GM18511 (cell line): ENCODE results near the gene MTHFSD.

Experiments used
- ATAC-seq: cut with Tn5 transposase; IDR thresholded peaks from one replicate; pipeline ENCODE4 v1.9.1; 2021; ENCODE audit warnings: mild to moderate bottlenecking, moderate library complexity; ENCODE audit not compliant: unreplicated experiment

Gene MTHFSD

DNA sequence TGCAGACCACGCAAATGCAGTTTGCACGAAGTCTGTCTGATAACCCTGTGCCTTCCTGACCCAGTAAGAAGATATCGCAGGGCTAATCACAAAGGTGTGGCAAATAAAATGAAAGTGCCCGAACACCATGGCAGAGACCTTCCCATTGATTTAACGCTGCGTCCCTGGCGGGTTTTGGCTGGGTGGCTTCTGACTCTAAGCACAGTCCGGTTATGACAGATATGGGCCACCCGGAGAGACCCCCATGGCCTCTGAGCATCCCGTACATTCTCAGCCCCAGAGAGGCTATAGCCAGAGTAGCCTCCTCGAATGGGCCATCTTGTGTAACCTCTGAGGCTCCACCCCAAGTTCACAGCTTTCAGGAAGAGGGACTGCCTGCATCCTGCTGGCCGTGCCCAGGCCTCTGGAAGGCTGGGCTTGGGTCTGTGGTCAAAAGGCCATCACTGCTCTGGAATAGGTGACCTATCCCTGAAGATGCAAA is 17.0 kb upstream of the MTHFSD start:
- no peak for ATAC-seq

DNA sequence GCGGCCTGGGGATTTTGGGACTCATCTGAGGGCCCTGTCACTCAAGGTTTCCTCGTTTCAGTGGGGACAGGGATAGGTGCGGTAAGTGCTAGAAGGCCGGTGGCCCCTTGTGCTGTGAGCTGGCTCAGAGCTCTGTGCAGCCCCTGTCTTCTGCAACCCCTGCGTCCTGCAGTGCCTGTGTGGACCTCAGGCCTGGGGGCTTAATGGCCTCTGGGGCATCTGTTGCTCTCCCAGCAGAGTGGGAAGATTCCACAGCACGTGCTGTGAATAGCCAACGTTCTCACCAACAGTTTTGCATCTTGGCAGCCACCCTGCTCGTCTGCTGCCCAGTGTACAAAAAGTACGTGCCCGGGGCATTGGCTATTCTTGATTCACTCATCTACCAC is 16.5 kb upstream of the MTHFSD start:
- ATAC-seq, result no peak

DNA sequence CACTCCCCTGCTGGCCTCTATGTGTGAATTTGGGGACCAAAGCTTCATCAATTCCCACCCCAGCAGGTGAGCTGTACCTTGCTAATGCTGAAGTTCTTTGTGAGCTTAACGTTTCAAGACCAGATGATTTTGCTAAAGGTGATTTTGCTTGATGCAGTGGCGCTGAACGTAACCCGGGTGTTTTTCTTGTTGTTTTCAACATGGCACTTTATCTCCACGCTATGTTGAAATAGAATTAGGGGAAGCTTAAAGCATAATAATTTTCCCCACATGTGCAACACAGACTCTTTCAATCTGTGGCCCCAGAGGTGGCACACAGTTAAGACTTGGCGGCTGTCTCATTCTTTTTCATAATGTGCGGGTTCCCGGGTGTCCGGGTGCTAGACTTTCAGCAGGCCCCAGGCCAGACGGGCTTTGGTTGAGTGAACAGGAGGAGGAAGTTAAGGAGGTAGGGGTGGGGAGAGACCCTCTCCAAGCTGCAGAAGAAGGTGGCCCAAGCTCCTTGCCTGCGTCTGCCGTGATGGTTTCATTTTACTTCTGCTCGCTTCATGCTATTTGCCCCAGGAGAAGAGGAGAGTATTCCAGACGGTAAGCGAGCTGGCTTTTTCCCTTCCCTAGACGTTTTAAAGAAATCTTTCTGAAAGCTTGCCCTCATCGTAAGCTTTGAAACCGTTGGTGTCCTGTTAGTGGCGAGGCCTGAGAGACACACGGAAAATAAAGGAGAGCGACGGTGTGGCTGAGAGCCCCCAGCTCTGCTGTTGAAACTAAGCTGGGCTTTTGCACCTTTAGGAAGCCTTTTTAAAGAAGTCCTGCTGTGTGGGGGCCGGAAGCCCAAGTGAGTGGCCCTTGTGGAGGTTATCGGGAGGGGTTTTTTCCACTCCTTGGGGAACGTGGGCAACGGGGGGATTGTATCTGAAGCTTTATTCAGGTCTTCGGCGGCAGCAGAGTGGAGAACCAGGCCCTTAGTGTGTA is 15.8 kb upstream of the MTHFSD start:
- no peak for ATAC-seq

DNA sequence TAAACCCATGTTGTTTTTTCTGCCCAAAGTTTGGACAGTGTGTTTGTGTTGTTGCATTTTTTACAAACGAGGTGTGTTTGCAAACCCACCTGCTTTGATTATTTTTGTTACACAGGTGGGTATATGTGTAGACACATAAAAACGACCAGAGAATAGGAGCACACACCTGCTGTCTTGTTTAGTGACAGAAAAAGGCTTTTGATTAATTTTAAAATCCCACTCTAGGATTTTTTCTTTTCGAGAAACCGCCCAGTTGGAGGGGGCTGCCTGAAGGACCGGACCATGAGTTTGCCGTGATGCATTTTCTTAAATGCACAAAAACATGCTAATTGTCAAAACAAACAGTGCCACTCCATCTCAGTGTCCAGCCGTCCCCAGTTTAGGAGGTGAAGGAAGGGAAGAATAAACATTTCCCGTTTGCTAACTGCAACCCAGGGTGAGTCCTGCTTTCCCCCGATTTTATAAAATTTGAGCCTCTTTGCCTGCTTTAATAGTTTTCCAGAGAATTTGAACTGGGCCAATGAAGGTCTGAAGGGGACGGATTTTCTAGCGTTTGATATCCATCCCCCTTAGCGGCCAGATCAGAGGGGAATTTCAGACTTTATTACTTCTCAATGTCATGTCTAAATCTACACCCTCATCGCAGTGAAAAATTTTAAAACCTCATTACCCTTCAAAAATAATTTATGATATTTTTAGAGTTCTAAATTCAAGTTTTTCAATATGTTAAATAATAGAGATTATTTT is 14.8 kb upstream of the MTHFSD start:
- ATAC-seq, result no peak

DNA sequence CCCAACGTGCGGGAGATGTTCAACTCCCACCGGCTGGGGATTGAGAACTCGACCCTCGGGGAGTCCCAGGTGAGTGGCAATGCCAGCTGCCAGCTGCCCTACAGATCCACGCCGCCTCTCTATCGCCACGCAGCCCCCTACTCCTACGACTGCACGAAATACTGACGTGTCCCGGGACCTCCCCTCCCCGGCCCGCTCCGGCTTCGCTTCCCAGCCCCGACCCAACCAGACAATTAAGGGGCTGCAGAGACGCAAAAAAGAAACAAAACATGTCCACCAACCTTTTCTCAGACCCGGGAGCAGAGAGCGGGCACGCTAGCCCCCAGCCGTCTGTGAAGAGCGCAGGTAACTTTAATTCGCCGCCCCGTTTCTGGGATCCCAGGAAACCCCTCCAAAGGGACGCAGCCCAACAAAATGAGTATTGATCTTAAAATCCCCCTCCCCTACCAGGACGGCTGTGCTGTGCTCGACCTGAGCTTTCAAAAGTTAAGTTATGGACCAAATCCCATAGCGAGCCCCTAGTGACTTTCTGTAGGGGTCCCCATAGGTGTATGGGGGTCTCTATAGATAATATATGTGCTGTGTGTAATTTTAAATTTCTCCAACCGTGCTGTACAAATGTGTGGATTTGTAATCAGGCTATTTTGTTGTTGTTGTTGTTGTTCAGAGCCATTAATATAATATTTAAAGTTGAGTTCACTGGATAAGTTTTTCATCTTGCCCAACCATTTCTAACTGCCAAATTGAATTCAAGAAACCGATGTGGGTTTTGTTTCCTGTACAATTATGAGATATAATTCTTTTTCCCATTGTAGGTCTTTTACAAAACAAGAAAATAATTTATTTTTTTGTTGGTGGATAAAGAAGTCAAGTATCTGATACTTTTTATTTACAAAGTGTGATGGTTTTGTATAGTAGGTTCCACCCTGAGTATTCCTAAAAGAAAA is 13.9 kb upstream of the MTHFSD start:
- no peak for ATAC-seq

DNA sequence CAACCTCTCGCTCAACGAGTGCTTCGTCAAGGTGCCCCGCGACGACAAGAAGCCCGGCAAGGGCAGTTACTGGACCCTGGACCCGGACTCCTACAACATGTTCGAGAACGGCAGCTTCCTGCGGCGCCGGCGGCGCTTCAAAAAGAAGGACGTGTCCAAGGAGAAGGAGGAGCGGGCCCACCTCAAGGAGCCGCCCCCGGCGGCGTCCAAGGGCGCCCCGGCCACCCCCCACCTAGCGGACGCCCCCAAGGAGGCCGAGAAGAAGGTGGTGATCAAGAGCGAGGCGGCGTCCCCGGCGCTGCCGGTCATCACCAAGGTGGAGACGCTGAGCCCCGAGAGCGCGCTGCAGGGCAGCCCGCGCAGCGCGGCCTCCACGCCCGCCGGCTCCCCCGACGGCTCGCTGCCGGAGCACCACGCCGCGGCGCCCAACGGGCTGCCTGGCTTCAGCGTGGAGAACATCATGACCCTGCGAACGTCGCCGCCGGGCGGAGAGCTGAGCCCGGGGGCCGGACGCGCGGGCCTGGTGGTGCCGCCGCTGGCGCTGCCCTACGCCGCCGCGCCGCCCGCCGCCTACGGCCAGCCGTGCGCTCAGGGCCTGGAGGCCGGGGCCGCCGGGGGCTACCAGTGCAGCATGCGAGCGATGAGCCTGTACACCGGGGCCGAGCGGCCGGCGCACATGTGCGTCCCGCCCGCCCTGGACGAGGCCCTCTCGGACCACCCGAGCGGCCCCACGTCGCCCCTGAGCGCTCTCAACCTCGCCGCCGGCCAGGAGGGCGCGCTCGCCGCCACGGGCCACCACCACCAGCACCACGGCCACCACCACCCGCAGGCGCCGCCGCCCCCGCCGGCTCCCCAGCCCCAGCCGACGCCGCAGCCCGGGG is 12.9 kb upstream of the MTHFSD start:
- ATAC-seq, result no peak

DNA sequence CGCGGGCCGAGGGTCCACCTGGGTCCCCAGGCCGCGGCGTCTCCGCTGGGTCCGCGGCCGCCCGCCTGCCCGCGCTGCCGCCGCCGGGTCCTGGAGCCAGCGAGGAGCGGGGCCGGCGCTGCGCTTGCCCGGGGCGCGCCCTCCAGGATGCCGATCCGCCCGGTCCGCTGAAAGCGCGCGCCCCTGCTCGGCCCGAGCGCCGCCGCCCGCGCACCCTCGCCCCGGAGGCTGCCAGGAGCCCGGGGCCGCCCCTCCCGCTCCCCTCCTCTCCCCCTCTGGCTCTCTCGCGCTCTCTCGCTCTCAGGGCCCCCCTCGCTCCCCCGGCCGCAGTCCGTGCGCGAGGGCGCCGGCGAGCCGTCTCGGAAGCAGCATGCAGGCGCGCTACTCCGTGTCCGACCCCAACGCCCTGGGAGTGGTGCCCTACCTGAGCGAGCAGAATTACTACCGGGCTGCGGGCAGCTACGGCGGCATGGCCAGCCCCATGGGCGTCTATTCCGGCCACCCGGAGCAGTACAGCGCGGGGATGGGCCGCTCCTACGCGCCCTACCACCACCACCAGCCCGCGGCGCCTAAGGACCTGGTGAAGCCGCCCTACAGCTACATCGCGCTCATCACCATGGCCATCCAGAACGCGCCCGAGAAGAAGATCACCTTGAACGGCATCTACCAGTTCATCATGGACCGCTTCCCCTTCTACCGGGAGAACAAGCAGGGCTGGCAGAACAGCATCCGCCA is 12.1 kb upstream of the MTHFSD start:
- no peak for ATAC-seq

DNA sequence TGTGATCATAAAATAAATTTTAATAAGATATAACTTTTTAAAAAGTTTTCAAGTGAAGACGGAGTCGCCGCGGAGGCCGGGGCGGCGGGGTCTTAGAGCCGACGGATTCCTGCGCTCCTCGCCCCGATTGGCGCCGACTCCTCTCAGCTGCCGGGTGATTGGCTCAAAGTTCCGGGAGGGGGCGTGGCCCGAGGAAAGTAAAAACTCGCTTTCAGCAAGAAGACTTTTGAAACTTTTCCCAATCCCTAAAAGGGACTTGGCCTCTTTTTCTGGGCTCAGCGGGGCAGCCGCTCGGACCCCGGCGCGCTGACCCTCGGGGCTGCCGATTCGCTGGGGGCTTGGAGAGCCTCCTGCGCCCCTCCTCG is 11.5 kb upstream of the MTHFSD start, which contains the start of gene FOXC2:
TSS of gene FOXC2 (plus strand) at position 229 of the 365 bp plus-strand sequence. CDS start 507 bp downstream, outside the sequence.
- no peak for ATAC-seq

DNA sequence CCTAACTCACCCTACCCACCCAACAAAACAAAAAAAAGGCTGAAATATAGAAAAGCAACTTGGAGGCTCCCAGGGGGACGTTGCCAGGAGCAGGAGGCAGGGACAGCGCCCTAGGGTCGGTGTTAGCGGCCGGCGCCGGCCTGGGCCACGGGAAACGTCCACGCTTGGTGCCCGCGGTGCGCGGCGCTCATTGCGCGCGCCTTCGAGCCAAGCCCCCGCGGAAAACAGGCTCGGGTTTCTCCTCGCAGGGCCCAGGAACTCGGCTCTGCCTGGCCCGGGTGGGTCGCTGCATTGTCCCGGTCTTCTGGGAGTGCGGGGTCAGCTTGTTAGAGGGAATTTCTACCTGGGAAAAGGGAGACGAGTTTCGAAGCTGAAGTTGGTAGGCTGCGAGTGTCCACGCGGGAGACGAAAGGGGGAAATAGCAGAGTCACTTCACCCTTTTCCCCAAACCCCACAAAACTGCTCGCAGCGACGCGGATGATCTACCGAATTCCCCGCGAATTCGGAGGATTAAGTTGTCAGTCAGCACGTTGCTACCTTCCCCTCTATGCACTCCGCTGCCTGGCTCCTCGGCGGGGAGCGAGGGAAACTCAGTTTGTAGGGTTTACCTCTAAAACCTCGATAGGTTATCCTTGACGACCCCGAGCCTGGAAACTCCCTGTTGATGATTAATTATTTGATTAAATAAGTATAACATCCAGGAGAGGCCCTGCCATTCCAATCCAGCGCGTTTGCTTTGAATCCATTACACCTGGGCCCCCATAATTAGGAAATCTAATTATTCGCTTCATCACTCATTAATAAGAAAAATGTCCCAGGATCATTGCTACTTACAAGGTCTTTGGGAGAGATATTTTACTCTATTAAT is 10.8 kb upstream of the MTHFSD start:
- ATAC-seq, result no peak

DNA sequence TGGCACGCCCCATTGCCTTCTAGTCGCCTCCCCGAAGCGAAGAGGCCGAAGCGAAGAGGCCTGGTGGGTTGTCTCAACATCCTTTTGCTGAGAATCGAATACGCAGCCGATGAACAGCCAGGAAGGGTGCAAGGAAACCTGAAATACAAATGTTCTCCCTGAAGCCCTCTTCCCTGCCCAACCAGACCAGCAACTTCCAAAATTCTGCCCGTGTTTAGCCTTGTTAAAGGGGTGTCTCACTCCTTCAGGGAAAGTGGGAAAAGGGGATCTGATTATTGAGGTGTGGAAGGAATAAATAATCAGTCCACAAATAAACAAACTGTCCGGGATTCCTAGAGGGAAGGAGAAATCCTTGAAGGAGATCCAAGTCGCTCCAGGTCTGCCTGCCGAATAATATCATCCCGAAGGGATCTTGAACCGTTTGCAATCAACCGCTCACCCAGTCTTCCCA is 10.2 kb upstream of the MTHFSD start:
- ATAC-seq, result no peak

DNA sequence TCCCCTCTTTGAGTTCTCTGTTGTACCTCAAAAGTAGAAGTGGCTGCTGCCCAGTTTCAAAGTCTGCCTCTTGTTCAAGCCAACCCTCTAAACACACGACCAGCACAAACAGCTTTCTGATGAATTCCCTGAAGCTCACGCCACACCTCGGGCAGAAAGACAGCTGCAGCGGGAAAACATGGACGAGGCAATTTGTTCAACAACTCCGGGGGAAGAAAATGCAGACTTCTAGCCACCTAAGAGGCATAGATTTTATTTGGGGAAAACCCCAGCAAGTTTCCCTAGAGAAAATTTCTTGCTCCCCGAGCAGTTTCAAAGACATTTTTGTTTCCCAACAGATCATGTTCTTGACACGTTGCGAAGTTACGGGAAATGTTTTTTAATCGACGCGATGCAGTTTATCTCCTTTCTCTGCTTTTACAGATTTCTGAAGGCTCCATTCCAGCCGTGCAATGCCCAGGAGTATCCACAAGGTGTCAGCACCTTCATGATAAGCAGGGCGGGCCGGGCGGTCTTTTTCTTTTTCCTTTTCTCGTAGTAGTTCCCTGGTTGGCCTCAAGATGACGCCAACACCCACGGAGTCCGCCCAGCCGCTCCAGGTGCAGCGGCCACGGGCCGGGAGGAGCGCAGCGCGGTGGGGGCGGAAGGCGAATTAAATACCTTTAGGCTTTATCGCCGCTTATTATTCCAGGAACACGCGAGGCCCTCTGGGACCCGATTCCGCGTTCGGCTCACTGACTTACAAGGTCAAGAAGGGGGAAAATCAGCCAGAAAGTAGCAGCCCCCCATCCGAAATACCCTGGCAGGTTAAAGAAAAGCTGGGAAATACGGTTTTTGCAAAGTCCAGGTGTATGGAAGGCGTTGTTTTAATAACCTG is 8.7 kb upstream of the MTHFSD start:
- no peak for ATAC-seq

DNA sequence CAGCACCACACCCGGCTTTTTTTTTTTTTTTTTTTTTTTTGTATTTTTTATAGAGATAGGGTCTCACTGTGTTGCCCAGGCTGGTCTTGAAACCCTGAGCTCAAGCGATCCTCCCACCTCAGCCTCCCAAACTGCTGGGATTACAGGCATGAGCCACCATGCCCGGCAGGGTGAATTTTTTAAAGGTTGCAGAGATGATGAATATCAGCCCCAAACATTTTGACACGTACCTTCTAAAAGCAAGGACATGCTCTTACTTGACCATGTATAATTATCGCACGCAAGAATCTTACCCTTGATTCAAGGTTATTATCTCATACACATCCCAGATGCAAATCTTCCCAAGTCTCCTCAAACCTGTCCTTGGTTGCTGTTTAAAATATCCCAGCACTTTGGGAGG is 7.3 kb upstream of the MTHFSD start:
- ATAC-seq, result no peak

DNA sequence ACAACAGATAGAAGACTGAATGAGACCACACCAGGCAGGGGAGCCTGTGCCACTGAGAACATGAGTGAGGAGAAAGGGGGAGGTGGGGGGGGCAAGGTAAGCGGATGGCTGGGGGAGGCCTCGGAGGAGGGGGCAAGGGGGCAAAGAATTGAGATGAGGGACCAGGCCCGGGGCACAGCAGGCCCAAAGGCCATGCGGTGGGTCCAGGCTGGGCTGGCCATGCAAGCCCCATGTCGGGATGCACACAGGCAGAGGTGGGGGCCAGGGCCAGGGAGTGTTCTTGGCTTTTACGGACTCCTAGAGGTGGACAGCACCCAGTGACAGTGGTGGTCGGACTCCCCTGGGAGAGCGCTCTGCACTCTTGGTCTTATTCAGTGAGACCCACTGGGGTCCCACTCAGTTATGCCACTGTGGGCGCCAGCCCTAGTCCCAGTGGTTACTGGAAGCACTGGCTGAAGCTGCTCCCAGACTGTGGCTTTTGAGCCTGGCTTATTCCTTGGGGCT is 4.8 kb upstream of the MTHFSD start:
- no peak for ATAC-seq

DNA sequence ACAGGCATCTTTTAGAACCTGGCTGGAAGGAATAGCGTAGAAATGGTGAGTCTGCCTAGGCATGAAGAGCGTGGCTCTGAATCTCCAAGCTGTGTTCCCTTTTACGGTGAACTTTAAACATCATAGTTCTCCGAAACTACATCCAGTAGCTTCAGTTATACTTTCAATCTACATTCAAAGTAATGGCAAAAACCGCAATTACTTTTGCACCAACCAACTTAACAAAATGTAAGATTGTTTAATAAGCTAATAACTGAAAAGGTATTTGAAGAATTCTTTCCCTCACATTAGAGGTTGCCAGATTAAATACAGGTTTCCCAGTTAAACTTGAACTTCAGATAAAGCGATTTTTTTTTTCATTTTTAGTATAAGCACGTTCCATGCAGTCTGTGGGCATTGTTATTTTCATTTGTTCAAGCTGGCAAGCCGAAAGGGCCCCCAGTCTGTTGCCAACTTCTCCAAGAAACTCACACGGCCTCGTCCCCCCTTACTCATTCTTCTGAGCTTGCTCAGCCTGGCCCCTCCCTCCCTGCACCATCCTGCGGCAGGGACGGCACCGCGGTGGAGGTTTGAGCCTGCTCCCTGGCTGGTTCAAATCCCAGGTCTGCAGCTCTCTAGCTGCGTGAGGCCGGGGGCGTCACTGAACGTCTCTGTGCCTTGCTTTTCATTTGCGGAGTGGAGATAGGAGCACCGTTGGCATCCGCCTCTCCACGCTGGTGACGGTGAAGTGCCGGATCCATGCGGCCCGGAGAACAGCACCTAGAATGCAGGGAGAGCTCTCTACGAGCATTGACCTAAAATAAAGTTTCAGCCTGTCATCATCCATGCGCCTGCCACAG is 3.5 kb upstream of the MTHFSD start:
- no peak for ATAC-seq

DNA sequence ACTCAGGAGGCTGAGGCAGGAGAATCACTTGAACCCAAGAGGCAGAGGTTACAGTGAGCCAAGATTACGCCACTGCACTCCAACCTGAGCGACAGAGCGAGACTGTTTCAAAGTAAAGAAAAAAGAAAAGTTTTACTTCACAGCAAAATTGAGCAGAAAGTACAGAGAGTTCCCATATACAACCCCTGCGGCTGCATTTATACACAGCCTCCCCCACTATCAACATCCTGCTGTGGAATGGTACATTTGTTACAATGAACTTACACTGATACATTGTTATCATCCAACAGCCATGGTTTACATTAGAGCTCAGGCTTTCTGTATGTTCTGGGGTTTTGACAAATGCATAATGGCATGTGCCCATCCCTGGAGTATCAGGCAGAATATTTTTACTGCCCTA is 2.6 kb upstream of the MTHFSD start:
- no peak for ATAC-seq

DNA sequence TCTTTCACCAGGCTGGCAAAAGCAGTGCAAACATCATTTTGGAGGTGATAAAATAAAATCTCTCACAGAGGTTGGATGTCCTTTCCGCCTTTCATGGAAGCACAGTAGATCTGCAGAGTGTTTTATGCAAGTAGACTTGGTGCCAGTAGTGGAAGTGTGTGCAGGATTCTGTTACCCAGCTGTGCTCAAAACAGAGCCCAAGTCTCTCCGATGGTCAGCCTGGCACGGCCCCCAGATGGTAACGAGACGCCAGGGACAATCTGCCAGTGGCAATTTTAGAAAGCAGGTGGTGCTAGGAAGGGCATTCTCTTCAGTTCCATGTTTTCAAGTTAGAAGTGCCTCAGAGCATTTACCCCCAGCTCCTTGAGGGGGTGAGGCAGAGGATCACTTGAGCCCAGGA is 1.5 kb upstream of the MTHFSD start:
- no peak for ATAC-seq
